Heart left ventricle (tissue), 16 donors: ENCODE results near the gene ARMH4. TPM values are rescaled to one million over a fixed set of nuclear protein-coding genes. Genes with fewer than 3 reads are reported as not detected.

Experiments
- ATAC-seq, 4 donors: fragments of 200-7000 bp; cut with Tn5 transposase; one replicate each; pipeline ENCODE4 v1.9.1; 2020 to 2022; ENCODE audit warnings: moderate library complexity in 4 of 4, mild to moderate bottlenecking in 3 of 4, moderate number of reproducible peaks in 1 of 4
- DNase-seq, 5 donors: peaks; one replicate each; pipeline ENCODE4 v3.0.0-alpha.2; 2020
- H3K27ac ChIP-seq, 12 donors: fragments of 200-600 bp; sonication (generic) in 4 of 12; one replicate each; pipeline versions ENCODE4 v1.5.0 to v1.8.0; 2016 to 2022; ENCODE audit warnings: mild to moderate bottlenecking in 2 of 12
- H3K27me3 ChIP-seq, 9 donors: fragments of 200-600 bp; sonication (generic) in 2 of 9; one replicate each; pipeline versions ENCODE4 v1.5.1 to v1.8.0; 2016 to 2022; ENCODE audit warnings: mild to moderate bottlenecking in 3 of 9
- H3K36me3 ChIP-seq, 9 donors: fragments of 200-600 bp; sonication (generic) in 2 of 9; one replicate each; pipeline versions ENCODE4 v1.5.0 to v1.8.0; 2018 to 2022; ENCODE audit warnings: mild to moderate bottlenecking in 2 of 9
- H3K4me1 ChIP-seq, 12 donors: fragments of 200-600 bp; sonication (generic) in 4 of 12; one replicate each; pipeline versions ENCODE4 v1.5.0 to v1.8.0; 2016 to 2022; ENCODE audit warnings: mild to moderate bottlenecking in 3 of 12
- H3K4me3 ChIP-seq, 12 donors: fragments of 200-600 bp; sonication (generic) in 4 of 12; one replicate each; pipeline versions ENCODE4 v1.5.0 to v1.8.0; 2017 to 2022; ENCODE audit warnings: mild to moderate bottlenecking in 9 of 12, moderate library complexity in 4 of 12
- H3K9me3 ChIP-seq, 12 donors: fragments of 200-600 bp; sonication (generic) in 4 of 12; one replicate each; pipeline versions ENCODE4 v1.5.0 to v1.8.0; 2016 to 2022; ENCODE audit warnings: mild to moderate bottlenecking in 1 of 12
- CTCF ChIP-seq, 12 donors: fragments of 200-600 bp; sonication (generic) in 4 of 12; IDR thresholded peaks; one replicate each; pipeline versions ENCODE4 v1.5.0 to v1.8.0; 2018 to 2022; ENCODE audit warnings: antibody characterized with exemption in 12 of 12, mild to moderate bottlenecking in 5 of 12
- POLR2A ChIP-seq, 2 donors: fragments of 450-650 bp; IDR thresholded peaks; one replicate each; pipeline ENCODE4 v1.6.1; 2017; ENCODE audit warnings: antibody characterized with exemption in 2 of 2, mild to moderate bottlenecking in 2 of 2, moderate library complexity in 2 of 2
- WGBS, 4 donors: extraction: QIAGEN DNeasy Blood & Tissue Kit in 2 of 4; methylation state at CpG; one replicate each; pipeline versions ENCODE4 v1.1.5 to v1.1.7; 2013 to 2018; 5-methylcytosine and 5-hydroxymethylcytosine counted together
- intact Hi-C, 10 donors: fragments of 100-400 bp; cut with DNase I; formaldehyde crosslinking; loops; one replicate each; pipeline versions ENCODE4 v1.11.1 to v1.14.2; 2022
- polyA plus RNA-seq, 2 donors: library from polyadenylated mRNA; stranded (reverse); fragments of 200-250 nt; gene quantifications; one replicate each; pipeline ENCODE4 v1.2.3, GENCODE V29; 2013
- total RNA-seq, 9 donors: library from RNA; depleted of rRNA in 2 of 9; stranded (reverse); fragments of >200 nt in 2 of 9; fragmentation: NEBNext Ultra II Directional in 3 of 9; extraction: Animal tissue kit (Norgen Biotek cat#: 25700) in 3 of 9; gene quantifications; one replicate each; pipeline versions ENCODE4 v1.1.0 to v1.2.4, GENCODE V29; 2016 to 2023
- donor health status: ischemic (EF 13 %, LVEDD 7.1; RV severe dilation, severe dysfunction).
- donor health status: healthy with polysubstance abuse.
- donor health status: DM: no; HTN: yes; CAD: no.
- donor health status: DM: no; HTN: no; CAD: no.
- donor health status: ischemic (EF 25% LVEDD 6.9; RV normal size, moderate dysfunction).
- donor health status: ischemic (EF 25% LVEDD 5.7; RV mildly dilated, moderate dysfunction).
- donor health status: healthy.
- donor health status: DM: yes; HTN: yes; CAD: no.
- donor health status: ischemic (EF 35%, LVEDD 5.7; RV mildly dilated, moderate dysfunction).
- donor health status: nonischemic (EF 11% LVEDD 7.7; RV severe dilation, severe dysfunction).
- donor health status: DM: yes; HTN: yes; CAD: no.
- donor health status: PGD.
- donor health status: ischemic (EF 29% LVEDD 5.4; RV normal size, mild dysfunction).
- donor health status: nonischemic (EF 23%, LVEDD 6.1; RV moderate dilation, normal function).

Gene ARMH4
- total and polyA plus RNA-seq, 11 donors, result 1.8 to 13.4 (median 9.7) TPM

DNA sequence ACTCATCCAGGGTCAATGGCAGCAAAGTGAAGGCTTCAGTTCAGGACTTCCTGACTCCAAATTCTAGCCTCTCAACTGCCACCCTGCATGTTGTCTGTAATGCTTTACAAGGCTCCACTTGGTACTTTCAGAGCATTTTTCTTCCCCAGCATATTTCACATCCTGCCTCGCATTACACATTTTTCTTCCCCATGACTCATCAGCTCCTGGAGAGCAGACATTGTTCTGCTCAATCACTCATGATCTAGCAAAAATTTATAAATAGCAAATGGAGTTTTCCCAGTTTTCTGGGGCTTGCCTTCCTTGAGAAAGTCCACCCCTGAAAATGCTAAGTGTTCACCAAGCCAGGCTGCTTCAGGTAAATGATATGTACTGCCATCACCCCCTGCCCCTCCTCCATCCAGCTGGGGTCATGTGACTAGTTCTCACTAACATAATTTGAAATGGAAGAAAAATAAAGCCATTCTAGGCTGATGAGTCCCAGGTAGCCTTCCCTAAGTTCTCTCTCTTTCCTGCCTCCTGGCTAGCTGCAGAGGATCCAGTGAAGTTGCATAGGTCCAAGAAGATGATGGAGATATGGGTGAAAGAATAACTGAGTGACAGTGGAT lies 69.4 kb downstream of the ARMH4 start:
- 40 to 69% (median 51%) methylated on average over 1 of the region's 1 CpG for WGBS, 4 donors
- ATAC-seq, result peak in 3 of 4 donors; percentile 58 to 82 (median 67)
- DNase-seq, result peak in 1 of 5 donors; percentile 25
- no peak overlapping the region for H3K4me3 ChIP-seq
- no peaks in the 10 kb centered on the region for H3K9me3 ChIP-seq
- no peaks in the 10 kb centered on the region for H3K27me3 ChIP-seq
- TF ChIP-seq POLR2A (IDR thresholded peaks at IDR 0.05) (no peak), CTCF (IDR thresholded peaks at IDR 0.05) (no peak)
- intact Hi-C loops, result no loop called here
- H3K27ac ChIP-seq, result peak overlapping the region in 8 of 12 donors; percentile 6 to 73 (median 49)
- H3K36me3 ChIP-seq, result no peaks in the 10 kb centered on the region
- H3K4me1 ChIP-seq, result peaks cover 0 to 24% (median 10%) of the 10 kb centered on the region in 12 donors

DNA sequence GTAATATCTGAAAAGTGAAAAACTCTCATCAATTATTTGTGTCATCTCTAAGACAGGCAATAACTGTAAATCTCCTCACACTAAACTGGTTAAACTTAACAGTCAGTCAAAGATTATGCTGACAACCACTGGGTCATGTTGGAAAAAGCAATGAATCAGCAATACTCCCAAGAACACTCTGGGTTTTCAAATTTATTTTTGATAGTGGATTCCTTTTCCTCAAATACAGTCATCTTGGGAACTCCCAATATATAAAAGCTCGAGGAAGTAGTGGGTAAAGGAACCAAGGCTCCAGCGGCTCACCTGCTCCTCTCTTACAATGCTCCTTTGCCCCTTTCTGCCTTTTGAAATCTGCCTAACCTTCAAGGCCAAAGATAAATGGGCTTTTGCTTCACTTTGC lies 70.0 kb downstream of the ARMH4 start:
- H3K36me3 ChIP-seq, result no peaks in the 10 kb centered on the region
- 83 to 96% (median 91%) methylated on average over 2 of the region's 2 CpGs for WGBS, 4 donors
- H3K9me3 ChIP-seq, result no peaks in the 10 kb centered on the region
- peak overlapping the region in 7 of 12 donors; percentile 6 to 73 (median 47) for H3K27ac ChIP-seq
- peaks cover 0 to 25% (median 10%) of the 10 kb centered on the region in 12 donors for H3K4me1 ChIP-seq
- H3K4me3 ChIP-seq, result no peak overlapping the region
- H3K27me3 ChIP-seq, result no peaks in the 10 kb centered on the region
- ATAC-seq, result no peak
- TF ChIP-seq CTCF (IDR thresholded peaks at IDR 0.05) (no peak), POLR2A (IDR thresholded peaks at IDR 0.05) (no peak)
- DNase-seq, result no peak
- intact Hi-C loops, result no loop called here

GRCh38 chr14:58078471-58078870 lies 73.5 kb downstream of the ARMH4 start:
- TF ChIP-seq POLR2A (IDR thresholded peaks at IDR 0.05) (no peak), CTCF (IDR thresholded peaks at IDR 0.05) (no peak)
- no peak overlapping the region for H3K27ac ChIP-seq
- DNase-seq, result no peak
- H3K9me3 ChIP-seq, result no peaks in the 10 kb centered on the region
- H3K4me1 ChIP-seq, result peaks cover 0 to 25% (median 10%) of the 10 kb centered on the region in 12 donors
- H3K4me3 ChIP-seq, result no peak overlapping the region
- no peak for ATAC-seq
- intact Hi-C loops, result loop anchor here in 2 of 10 donors (10.0 kb wide), 1 partner anchor 384 kb away; no protein-coding TSS in a partner anchor
- H3K27me3 ChIP-seq, result no peaks in the 10 kb centered on the region
- H3K36me3 ChIP-seq, result no peaks in the 10 kb centered on the region

- Histone ChIP-seq H3K4me1 (peaks cover 0 to 25% (median 10%) of the 10 kb centered on the region in 12 donors), H3K9me3 (no peaks in the 10 kb centered on the region), H3K27ac (peak overlapping the region in 1 of 12 donors; percentile 2), H3K27me3 (no peaks in the 10 kb centered on the region), H3K36me3 (no peaks in the 10 kb centered on the region), H3K4me3 (no peak overlapping the region)
- no peak for DNase-seq
- intact Hi-C loops, result loop anchor here in 2 of 10 donors (10.0 kb wide), 1 partner anchor 383 kb away; no protein-coding TSS in a partner anchor
- TF ChIP-seq POLR2A (IDR thresholded peaks at IDR 0.05) (no peak), CTCF (IDR thresholded peaks at IDR 0.05) (no peak)
- ATAC-seq, result peak in 2 of 4 donors; percentile 28 to 48
Observed at GRCh38 chr14:58078068-58078467, 73.9 kb downstream of the ARMH4 start.
